Uterus (tissue), 4 donors: ENCODE data around the gene CHD5. TPM values are rescaled to one million over a fixed set of nuclear protein-coding genes. Genes with fewer than 3 reads are reported as not detected.

ENCODE experiments used
- DNase-seq, 2 donors: peaks; one replicate each; pipeline ENCODE4 v3.0.0-alpha.2; 2019 to 2020
- H3K27ac ChIP-seq, 2 donors: fragments of 200-600 bp; sonication (generic); 1 replicate in 1 of 2; 2 replicates in 1 of 2; pipeline ENCODE4 v1.5.1; 2016 to 2018
- H3K27me3 ChIP-seq, 2 donors: fragments of 200-600 bp; sonication (generic); one replicate each; pipeline ENCODE4 v1.5.1; 2018 to 2019; ENCODE audit warnings: control low read depth in 1 of 2
- H3K36me3 ChIP-seq, 2 donors: fragments of 200-600 bp; sonication (generic); one replicate each; pipeline ENCODE4 v1.5.1; 2019; ENCODE audit warnings: control low read depth in 1 of 2
- H3K4me1 ChIP-seq, 2 donors: fragments of 200-600 bp; sonication (generic); one replicate each; pipeline ENCODE4 v1.5.1; 2018 to 2019; ENCODE audit warnings: control low read depth in 1 of 2
- H3K4me3 ChIP-seq, 2 donors: fragments of 200-600 bp; sonication (generic); 1 replicate in 1 of 2; 2 replicates in 1 of 2; pipeline ENCODE4 v1.5.1; 2018 to 2019; ENCODE audit warnings: mild to moderate bottlenecking in 1 of 2
- H3K9me3 ChIP-seq, 2 donors: fragments of 200-600 bp; sonication (generic); one replicate each; pipeline ENCODE4 v1.5.1; 2019; ENCODE audit warnings: control low read depth in 1 of 2
- POLR2A ChIP-seq, 2 donors: fragments of 450-650 bp; IDR thresholded peaks; one replicate each; pipeline ENCODE4 v1.6.1; 2016; ENCODE audit warnings: antibody characterized with exemption in 2 of 2, mild to moderate bottlenecking in 1 of 2, moderate library complexity in 1 of 2
- intact Hi-C: fragments of 100-400 bp; cut with DNase I; formaldehyde crosslinking; loops from one replicate; pipeline ENCODE4 v1.15.1; 2023; ENCODE audit warnings: low total_unique reads
- total RNA-seq, 4 donors: library from RNA; depleted of rRNA in 3 of 4; stranded (reverse); fragments of >200 nt in 3 of 4; gene quantifications; one replicate each; pipeline versions ENCODE4 v1.1.0 to v1.2.4, GENCODE V29; 2014 to 2023
- TF ChIP-seq, protein P1 (sequence below), 4 experiments: fragments of 200-600 bp in 2 of 4; fragments of 450-650 bp in 2 of 4; sonication (generic) in 2 of 4; IDR thresholded peaks; one replicate each; pipeline ENCODE4 v1.5.1; 2016 to 2019; ENCODE audit warnings: antibody characterized with exemption in 4 of 4, mild to moderate bottlenecking in 2 of 4, moderate library complexity in 1 of 4
- donor health status: DM: yes; HTN: yes; CAD: no.

The CHD5 gene
- total RNA-seq, 4 donors from 2014 or later = 0.69 to 1.3 TPM; not detected in 2

- no peaks in the 10 kb centered on the region for H3K27me3 ChIP-seq
- no peaks in the 10 kb centered on the region for H3K4me1 ChIP-seq
- no peaks in the 10 kb centered on the region for H3K36me3 ChIP-seq
- intact Hi-C loops = no loop called here
- H3K27ac ChIP-seq = no peak overlapping the region
- H3K9me3 ChIP-seq = no peaks in the 10 kb centered on the region
- DNase-seq = no peak
- TF ChIP-seq, protein P1, sequence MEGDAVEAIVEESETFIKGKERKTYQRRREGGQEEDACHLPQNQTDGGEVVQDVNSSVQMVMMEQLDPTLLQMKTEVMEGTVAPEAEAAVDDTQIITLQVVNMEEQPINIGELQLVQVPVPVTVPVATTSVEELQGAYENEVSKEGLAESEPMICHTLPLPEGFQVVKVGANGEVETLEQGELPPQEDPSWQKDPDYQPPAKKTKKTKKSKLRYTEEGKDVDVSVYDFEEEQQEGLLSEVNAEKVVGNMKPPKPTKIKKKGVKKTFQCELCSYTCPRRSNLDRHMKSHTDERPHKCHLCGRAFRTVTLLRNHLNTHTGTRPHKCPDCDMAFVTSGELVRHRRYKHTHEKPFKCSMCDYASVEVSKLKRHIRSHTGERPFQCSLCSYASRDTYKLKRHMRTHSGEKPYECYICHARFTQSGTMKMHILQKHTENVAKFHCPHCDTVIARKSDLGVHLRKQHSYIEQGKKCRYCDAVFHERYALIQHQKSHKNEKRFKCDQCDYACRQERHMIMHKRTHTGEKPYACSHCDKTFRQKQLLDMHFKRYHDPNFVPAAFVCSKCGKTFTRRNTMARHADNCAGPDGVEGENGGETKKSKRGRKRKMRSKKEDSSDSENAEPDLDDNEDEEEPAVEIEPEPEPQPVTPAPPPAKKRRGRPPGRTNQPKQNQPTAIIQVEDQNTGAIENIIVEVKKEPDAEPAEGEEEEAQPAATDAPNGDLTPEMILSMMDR (IDR thresholded peaks at IDR 0.05) = no peak
- no peak for TF ChIP-seq POLR2A (IDR thresholded peaks at IDR 0.05)
- H3K4me3 ChIP-seq = no peak overlapping the region
These were observed 62.5 kb downstream of the CHD5 start for GRCh38 chr1:6117624-6118023.

- no peak for DNase-seq
- Histone ChIP-seq H3K27me3 (no peaks in the 10 kb centered on the region), H3K9me3 (no peaks in the 10 kb centered on the region), H3K27ac (no peak overlapping the region), H3K4me3 (no peak overlapping the region), H3K4me1 (no peaks in the 10 kb centered on the region), H3K36me3 (no peaks in the 10 kb centered on the region)
- intact Hi-C loops = no loop called here
- TF ChIP-seq, protein P1 (IDR thresholded peaks at IDR 0.05) = no peak
- no peak for TF ChIP-seq POLR2A (IDR thresholded peaks at IDR 0.05)
These were observed 63.1 kb downstream of the CHD5 start for GRCh38 chr1:6117064-6117463.

DNA sequence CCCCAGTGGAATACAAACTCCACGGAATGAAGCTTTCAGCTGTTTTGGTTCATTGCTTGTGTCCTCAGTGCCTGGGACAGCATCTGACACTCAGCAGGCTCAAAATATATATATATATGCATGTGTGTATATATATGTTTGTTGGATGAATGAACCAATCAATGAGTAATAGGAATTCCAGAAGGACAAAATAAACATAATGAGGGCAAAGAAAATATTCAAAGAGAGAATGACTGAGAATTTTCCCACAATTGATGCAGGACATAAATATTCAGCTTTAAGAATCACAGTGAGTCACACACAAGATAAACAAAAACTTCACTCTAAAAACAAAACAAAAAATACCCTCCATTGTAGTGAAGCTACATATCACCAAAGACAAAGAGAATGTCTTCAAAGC, 64.0 kb downstream of the CHD5 start:
- intact Hi-C loops = no loop called here
- DNase-seq = no peak
- Histone ChIP-seq H3K36me3 (no peaks in the 10 kb centered on the region), H3K4me1 (no peaks in the 10 kb centered on the region), H3K9me3 (no peaks in the 10 kb centered on the region), H3K4me3 (no peak overlapping the region), H3K27me3 (no peaks in the 10 kb centered on the region), H3K27ac (no peak overlapping the region)
- TF ChIP-seq, protein P1 (IDR thresholded peaks at IDR 0.05) = no peak
- TF ChIP-seq POLR2A (IDR thresholded peaks at IDR 0.05) = no peak

DNA sequence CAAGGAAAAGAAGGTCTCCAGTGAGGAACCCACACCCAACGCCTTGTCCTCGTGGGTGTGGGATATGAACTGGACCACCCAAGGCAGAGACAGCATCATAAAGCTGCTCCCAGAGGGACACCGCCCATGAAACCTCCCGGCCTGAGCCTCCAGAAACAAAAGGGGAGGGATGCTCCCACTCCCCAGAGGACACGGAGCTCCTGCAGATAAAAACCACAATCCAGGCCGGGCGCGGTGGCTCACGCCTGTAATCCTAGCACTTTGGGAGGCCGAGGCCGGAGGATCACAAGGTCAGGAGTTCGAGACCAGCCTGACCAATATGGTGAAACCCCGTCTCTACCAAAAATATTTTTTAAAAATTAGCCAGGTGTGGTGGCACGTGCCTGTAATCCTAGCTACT, 66.4 kb downstream of the CHD5 start:
- intact Hi-C loops = no loop called here
- H3K36me3 ChIP-seq = no peaks in the 10 kb centered on the region
- no peaks in the 10 kb centered on the region for H3K27me3 ChIP-seq
- H3K9me3 ChIP-seq = no peaks in the 10 kb centered on the region
- no peak for TF ChIP-seq POLR2A (IDR thresholded peaks at IDR 0.05)
- TF ChIP-seq, protein P1 (IDR thresholded peaks at IDR 0.05) = no peak
- H3K4me1 ChIP-seq = no peaks in the 10 kb centered on the region
- no peak overlapping the region for H3K4me3 ChIP-seq
- DNase-seq = no peak
- no peak overlapping the region for H3K27ac ChIP-seq

DNA sequence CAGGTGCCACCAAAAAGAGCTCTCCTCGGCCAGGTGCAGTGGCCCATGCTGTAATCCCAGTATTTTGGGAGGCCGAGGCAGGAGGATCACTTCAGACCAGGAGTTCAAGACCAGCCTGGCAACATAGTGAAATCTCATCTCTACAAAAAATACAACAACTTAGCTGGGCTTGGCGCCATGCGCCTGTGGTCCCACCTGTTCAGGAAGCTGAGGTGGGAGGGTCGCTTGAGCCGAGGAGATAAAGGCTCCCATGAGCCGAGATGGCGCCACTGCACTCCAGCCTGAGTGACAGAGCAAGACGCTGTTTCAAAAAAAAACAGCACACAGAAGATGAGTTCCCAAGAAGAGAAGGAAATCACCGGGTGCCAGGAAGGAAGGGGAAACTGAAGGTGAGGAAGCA, 67.0 kb downstream of the CHD5 start:
- DNase-seq = no peak
- Histone ChIP-seq H3K27me3 (no peaks in the 10 kb centered on the region), H3K4me1 (no peaks in the 10 kb centered on the region), H3K4me3 (no peak overlapping the region), H3K36me3 (no peaks in the 10 kb centered on the region), H3K9me3 (no peaks in the 10 kb centered on the region), H3K27ac (no peak overlapping the region)
- TF ChIP-seq, protein P1 (IDR thresholded peaks at IDR 0.05) = no peak
- no peak for TF ChIP-seq POLR2A (IDR thresholded peaks at IDR 0.05)
- intact Hi-C loops = no loop called here
